GM19324 (cell line): ENCODE results near the gene C9orf43.
"Not testable (repeated sequence)": the region's sequence is repeated elsewhere in the genome, so short reads cannot be mapped to it uniquely, and the experiment has no call there.

ENCODE experiments used
- ATAC-seq: cut with Tn5 transposase; IDR thresholded peaks from one replicate; pipeline ENCODE4 v1.9.1; 2021; ENCODE audit warnings: mild to moderate bottlenecking, moderate library complexity; ENCODE audit not compliant: unreplicated experiment, low FRiP score

C9orf43 gene, protein sequence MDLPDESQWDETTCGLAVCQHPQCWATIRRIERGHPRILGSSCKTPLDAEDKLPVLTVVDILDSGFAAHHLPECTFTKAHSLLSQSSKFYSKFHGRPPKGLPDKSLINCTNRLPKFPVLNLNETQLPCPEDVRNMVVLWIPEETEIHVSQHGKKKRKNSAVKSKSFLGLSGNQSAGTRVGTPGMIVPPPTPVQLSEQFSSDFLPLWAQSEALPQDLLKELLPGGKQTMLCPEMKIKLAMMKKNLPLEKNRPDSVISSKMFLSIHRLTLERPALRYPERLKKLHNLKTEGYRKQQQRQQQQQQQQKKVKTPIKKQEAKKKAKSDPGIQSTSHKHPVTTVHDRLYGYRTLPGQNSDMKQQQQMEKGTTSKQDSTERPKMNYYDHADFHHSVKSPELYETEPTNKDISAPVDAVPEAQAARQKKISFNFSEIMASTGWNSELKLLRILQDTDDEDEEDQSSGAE

DNA sequence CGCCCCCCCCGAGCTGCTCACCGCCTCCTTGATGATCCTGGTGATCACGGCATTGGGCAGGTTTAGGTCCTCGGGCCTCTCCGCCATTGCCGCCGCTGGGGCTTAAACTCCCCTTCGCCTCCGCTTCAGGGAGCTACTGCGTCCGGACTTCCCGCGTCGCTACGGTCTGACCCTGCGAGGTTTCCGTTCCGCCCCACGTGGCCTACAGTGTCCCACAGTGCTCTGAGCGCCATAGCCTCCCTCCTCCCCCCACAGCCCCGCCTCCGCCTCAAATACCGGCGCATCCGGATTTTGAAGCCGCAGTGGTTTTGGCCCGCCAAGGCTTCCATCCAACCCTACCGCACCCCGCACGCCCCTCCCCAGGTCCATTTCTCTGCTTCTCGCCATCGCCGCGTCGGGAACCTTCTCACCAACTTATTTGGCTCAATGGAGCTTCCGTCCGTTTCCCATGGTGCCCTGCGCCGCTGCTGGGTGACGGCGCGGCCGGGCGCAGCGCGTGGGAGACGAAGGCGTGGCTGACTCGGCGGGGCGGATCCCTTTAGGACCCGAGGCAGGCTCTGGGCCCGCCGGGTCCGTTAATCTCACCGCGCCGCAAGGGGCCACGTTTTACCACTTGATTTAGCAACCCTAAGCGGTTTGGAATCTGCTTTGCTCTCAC lies at the start of gene C9orf43, which contains the start of gene POLE3:
C9orf43 (plus strand) TSS at position 541 of the 658 bp plus-strand sequence. CDS start 2,747 bp downstream, outside the sequence.
POLE3 (minus strand) TSS at position 469 of the 658 bp plus-strand sequence; CDS start at position 87, 382 bp downstream.
- peak; percentile 95 for ATAC-seq

DNA sequence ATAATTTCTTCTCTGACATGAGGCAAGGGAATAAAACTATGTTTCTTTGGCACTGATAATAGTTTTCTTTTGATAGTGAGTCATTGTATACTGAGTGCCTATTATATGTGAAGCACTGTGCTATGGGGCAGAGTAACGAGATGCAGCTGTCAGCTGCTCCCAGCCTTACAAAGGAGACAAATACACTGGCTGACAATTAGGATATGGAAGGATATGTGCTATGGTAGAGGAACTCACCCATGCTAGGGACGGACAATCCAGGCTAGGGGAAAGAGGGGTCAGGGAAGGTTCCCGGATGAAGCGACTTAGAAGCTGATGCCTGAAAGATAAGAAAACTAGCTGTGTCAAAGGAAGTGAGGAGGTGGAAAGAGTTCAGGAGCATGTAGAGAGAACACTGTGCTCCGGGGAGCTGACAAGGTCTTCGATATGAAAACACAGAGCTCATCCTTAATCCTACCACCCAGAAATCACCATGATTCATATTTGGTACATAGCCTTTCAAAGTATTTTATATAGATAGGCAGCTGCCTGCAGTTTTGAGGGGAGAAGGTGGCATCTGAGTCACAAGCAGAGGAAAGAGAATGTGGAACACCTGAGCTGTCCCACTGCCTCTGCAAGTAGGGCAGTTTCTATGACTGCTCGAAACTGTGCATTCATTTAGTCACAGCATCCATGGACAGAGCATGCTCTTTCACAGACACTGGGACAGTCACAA lies 49.1 kb upstream of the C9orf43 start:
- no peak for ATAC-seq

DNA sequence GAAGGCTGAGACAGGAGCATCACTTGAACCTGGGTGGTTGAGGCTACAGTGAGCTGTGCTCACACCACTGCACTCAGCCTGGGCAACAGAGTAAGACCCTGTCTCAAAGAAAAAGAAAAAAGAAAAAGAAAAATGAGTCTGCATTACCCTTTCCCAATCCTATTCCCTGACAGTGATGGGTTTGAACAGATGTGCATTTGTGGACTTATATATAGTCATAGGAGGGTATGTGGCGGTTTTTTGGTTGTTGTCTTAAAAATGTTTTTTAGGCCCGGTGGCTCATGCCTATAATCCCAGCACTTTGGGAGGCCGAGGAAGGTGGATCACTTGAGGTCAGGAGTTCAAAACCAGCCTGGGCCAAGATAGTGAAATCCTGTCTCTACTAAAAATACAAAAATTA lies 47.2 kb upstream of the C9orf43 start:
- no peak for ATAC-seq

DNA sequence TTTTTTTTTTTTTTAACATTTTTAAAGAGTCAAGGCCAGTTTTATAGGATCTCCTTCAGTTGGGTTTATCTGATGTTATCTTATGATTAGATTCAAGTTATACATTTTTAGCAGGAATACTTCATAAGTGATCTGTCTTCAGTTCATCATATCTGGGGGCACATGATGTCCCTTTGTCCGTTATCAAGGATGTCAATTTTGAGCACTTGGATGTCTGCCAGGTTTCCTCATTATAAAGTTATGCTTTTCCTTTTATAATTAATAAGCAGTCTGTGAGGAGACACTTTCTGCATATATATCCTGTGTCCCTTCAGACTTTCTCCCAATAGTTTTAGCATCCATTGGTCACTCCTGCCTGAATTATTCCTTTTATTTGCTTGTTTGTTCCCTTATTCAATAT lies 45.6 kb upstream of the C9orf43 start:
- ATAC-seq = no peak

DNA sequence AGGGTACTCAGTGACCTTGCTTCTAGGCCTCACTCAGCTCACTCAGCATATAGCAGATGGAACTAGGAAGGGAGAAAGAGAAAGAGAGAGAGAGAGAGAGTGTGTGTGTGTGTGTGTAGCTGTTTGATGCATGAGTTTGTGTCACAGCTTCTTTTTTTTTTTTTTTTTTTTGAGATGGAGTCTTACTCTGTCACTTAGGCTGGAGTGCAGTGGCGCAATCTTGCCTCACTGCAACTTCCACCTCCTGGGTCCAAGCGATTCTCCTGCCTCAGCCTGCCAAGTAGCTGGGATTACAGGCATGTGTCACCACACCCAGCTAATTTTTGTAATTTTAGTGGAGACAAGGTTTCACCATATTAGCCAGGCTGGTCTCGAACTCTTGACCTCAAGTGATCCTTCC lies 44.9 kb upstream of the C9orf43 start:
- ATAC-seq = not testable (repeated sequence)

DNA sequence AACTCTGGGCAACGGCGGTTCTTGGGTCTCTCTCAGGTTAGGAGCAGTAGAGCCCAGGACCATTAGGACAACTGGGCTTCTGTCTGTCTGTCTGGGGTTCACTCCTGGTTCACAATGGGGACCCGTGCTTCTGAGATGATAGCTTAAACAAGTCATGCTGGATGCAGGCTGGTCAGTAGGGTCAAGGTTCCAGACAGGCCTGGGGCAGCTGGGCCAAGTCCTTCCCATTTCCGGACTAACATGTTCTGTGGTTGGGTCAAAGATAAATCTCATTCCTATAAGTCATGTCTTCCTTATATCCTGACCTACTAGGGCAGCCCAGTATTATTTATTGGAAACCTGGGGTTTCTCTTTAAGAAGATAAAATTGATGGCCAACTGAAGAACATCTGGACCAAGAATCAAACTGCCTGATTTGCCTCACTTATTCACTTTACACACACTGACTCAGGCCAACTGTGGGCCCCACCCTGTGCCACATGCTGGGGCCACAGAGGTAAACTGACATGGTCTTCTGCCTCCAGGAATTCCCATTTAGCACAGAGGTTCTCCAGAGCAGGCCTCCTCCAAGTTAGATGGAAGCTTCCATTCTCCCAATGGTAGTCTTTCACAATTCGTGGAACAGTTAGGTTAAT lies 42.1 kb upstream of the C9orf43 start:
- ATAC-seq = no peak

DNA sequence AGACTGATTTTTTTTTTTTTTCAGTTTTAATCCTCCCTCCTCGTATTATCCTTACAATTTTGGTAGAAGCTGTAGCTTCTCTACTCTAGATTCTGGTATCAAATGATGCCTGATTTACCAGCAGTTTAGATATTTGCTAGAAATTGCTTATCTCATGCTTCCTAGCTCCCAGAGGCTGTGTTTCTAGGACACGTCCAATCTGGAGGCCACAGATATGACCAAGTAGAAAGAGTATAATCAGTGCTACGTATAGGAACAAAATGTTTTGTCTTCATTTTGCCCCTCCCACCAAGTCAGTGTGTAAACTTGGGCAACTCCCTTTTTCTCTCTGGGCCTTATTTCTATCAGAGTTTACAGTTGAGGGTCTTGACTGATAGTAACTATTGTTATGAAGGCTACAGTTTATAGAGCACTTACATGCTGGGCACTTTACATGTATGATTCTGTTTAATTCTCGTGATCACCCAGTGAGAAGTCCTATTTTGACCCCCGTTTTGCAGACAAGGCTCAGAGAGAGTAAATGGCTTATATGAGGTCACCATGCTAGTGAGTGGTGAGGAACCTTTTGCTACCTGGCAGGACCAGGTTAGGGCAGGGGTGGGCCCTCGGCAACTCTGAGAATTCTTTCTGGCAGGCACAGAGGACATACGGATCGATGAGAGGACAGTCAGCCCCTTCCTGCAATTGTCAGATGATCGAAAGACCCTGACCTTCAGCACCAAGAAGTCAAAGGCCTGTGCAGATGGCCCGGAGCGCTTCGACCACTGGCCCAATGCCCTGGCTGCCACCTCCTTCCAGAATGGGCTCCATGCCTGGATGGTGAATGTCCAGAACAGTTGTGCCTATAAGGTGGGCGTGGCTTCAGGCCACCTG lies 41.3 kb upstream of the C9orf43 start:
- ATAC-seq = no peak

DNA sequence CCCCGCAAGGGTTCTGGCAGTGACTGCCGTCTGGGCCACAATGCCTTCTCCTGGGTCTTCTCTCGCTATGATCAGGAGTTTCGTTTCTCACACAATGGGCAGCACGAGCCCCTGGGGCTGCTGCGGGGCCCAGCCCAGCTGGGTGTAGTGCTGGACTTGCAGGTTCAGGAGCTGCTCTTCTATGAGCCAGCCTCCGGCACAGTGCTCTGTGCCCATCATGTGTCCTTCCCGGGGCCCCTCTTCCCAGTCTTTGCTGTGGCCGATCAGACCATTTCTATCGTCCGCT lies 40.7 kb upstream of the C9orf43 start:
- ATAC-seq = no peak

DNA sequence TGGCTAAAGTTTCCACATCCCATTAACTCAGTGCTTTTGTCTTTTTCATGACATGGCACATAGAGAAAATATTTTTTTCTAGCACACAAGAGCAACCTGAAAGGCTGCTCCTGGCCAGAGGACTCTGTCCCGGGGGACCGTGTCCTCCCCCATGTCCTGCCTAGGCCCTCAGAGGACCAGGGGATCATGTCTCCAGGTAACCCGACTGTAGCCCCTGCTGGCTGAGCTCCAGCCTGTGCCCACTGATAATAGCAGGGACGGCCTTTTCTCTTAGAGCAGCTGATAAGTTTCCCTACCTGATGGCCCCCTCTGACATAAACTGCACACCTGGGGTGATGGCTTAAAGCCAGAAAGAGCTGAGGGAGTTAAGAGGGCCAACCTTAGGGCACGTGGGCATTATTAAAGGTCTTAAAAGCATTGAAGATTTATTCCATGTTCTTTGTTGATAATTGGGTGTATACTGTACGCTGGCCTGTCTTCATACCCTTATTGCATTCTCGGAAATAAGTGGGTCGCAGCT lies 39.7 kb upstream of the C9orf43 start:
- ATAC-seq = no peak

DNA sequence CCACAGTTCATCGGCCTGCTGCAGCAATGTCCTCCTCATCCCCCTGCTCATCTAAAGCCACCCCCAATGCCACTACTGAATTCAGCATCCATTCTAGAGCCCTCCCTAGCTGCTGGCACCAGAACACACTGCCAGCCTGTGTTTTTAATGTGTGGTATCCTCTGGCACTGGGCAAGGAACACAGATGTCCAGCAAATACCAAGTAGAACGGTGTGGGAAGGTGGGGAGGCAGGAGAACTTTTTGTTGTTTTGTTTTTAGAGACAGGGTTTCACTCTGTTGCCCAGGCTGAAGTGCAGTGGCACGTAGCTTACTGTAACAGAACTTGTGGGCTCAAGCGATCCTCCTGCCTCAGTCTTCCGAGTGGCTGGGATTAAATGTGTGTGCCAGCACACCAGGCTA lies 38.5 kb upstream of the C9orf43 start:
- ATAC-seq = no peak

DNA sequence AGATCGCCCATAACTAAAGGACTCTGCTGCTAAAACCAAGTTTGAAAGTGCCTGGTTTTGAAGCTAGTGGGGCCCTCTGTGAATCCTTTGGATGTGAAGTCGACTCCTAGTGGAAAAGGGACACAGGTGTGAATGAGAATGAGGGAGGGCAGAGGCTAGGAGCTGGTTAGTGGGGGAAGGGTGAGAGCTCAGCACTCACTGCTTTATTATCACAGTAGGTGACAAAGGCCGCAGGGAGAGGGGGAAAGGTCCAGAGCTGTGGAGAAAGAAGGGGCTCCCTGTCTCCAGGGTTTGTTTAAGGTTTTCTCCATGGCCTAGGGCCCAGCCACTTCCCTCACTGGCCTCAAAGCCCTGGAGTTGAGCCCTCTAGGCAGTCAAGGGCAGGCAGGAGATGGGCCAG lies 37.3 kb upstream of the C9orf43 start:
- ATAC-seq = no peak

DNA sequence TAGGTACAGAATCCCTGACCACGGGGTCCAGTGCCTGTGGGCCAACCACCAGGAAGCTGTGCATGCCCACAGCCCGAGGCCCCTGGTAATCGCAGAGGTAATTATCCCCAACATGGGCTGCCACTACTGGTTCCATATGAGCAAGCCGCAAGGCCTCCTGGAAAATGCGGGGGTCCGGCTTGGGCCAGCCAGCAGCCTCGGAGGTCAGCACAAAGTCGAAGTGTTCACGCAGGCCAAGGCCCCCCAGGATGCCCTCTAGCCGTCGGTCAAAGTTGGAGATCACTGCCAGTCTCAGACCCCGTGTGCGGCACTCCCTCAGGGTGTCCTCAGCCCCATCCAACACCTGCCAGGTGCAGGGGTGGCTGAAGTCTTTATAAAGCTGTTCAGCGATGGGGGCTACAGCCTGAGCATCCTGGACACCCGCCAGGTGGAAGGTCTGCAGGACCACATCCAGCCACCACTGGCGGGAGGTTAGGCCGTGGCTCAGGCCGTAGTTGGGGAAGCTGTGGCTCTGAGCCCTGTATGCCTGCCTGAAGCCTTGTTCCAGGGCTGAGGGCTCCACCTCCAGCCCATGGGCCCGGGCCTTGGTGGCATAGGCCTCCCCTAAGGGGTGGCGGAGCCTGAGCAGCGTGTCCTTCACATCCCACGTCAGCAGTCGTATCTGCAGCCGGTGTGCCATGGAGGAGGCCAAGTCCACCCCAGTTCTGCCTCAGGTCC lies 36.7 kb upstream of the C9orf43 start:
- no peak for ATAC-seq

DNA sequence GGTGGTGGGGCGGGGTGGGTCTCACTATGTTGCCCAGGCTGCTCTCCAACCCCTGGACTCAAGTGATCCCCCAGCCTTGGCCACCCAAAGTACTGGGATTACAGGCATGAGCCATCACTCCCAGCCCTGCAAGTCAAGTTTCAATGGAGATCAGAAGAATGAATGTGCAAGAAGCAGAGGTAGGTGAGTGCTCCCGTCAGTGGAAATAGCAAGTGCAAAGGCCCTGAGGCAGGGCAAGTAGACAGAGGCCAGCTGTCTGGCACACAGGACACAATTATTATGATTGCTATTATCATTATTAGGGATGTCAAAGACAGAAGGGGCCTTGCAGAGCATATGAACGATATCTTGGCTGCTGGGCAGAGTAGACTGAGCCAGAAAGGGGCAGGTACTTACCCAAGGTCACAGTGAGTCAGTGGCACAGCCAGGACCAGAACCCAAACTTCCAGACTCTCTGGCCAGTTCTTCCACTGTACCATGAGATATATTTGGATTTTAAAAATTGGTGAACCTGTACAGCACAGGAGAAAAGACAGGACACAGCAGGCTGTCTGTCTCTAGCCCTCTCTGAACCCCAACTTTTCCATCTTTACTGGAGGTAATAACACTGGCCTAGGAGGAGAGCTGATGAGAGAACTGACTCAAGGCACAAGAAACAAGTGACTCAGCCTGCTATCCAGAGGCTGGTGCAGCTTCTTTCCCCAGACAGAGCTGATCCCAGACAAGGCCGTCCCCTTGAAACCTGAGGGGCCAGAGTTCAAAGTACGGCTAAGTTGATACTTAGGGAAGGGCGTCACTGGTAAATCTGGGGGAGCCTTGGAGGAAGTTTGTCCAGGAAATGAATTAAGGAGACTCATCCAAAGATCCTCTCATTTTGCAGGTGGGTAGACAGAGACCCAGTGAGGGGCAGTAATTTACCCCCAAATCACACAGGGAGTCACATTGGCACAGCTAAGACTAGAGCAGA lies 35.2 kb upstream of the C9orf43 start:
- no peak for ATAC-seq

DNA sequence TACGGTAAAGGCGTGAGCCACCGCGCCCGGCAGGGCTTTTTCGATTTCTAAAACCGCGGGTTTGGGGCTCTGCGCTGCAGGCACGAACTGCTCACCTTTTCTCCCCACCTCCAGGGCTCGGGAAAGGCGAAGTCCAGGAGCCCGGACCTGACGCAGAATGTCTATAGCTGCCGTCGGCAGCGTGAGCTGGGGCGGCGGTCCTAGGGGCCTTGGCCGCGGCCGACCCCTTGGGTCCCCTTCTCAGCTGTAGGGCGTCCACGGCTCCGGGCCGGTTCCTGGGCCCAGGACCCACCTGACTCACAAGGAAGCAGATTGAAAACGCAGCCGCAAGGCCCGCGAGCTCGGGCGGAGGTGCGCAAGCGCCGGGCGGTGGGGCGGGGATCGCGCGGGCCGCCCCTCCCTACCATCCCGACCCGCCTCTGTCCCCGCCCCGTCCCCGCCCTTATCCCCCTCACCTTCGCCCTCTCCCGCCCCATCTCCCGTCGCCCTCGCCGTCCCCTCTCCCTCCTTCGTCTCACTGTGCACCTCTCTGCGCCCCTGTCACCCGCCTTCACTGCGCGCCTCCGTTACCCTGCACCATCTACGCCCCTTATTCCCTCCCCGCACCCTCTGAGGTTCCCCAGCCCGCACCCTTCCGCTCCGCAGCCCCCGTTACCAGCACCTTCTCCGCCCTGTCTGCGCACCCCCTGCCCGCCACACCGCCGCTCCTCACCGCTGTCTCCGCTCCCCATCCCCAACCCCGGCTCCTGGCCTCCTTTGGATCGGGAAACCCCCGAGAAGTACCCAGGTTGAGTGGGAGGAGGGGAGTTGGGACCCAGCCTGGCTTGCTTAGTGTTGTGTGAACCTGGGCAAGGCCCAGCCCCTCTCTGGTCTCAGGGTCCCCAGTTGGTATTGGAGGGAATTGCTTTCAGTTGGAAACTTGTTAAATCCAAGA lies 33.6 kb upstream of the C9orf43 start, which contains the start of gene HDHD3:
HDHD3 (minus strand) TSS at position 353 of the 934 bp plus-strand sequence. CDS start 2,632 bp downstream, outside the sequence.
- peak; percentile 90 for ATAC-seq

DNA sequence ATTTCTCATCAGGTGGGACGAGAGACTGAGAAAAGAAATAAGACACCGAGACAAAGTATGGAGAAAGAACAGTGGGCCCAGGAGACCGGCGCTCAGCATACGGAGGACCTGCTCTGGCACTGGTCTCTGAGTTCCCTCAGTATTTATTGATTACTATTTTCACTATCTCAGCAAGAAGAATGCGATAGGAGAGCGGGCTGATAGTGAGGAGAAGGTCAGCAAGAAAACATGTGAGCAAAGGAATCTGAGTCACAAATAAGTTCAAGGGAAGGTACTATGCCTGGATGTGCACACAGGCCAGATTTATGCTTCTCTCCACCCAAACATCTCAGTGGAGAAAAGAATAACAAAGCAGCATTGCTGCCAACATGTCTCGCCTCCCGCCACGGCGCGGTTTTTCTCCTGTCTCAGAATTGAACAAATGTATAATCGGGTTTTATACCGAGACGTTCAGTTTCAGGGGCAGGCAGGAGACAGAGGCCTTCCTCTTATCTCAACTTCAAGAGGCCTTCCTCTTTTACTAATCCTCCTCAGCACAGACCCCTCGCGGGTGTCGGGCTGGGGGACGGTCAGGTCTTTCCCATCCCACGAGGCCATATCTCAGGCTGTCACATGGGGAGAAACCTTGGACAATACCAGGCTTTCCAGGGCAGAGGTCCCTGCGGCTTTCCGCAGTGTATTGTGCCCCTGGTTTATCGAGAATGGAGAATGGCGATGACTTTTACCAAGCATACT lies 31.3 kb upstream of the C9orf43 start:
- ATAC-seq = not testable (repeated sequence)

DNA sequence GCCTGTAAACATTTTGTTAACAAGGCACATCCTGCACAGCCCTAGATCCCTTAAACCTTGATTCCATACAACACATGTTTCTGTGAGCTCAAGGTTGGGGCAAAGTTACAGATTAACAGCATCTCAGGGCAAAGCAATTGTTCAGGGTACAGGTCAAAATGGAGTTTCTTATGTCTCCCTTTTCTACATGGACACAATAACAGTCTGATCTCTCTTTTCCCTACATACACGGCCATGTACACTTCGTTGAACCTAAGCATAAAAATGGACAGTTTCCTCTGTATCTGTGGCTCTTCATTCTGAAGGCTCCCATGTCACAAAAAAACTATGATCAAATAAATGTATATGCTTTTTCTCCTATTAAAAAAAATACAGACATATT lies 30.7 kb upstream of the C9orf43 start:
- ATAC-seq = not testable (repeated sequence)
